ENCODE data around the gene SLIT1.

The SLIT1 gene

GRCh38 chr10:97200616-97201015 is 14.9 kb upstream of the SLIT1 start:
- DNase-seq = no peak

- no peak for DNase-seq
Measured at GRCh38 chr10:97199152-97199551, 13.4 kb upstream of the SLIT1 start.

- DNase-seq = no peak
Measured at GRCh38 chr10:97197030-97197500, 11.3 kb upstream of the SLIT1 start.

- DNase-seq = peak; percentile 86
Measured at GRCh38 chr10:97196223-97197029, 10.7 kb upstream of the SLIT1 start.

GRCh38 chr10:97195706-97196222 is 10.0 kb upstream of the SLIT1 start:
- no peak for DNase-seq

- DNase-seq = no peak
Measured at GRCh38 chr10:97192952-97193435, 7.2 kb upstream of the SLIT1 start.

- DNase-seq = no peak
Measured at GRCh38 chr10:97190450-97190849, 4.7 kb upstream of the SLIT1 start.

- peak; percentile 38 for DNase-seq
Measured at GRCh38 chr10:97188261-97188711, 2.5 kb upstream of the SLIT1 start.

- no peak for DNase-seq
Measured at GRCh38 chr10:97186911-97187310, 1.2 kb upstream of the SLIT1 start.

GRCh38 chr10:97184971-97185325 is 811 bp downstream of the SLIT1 start:
- peak; percentile 51 for DNase-seq

GRCh38 chr10:97183314-97183713 is 2.4 kb downstream of the SLIT1 start:
- DNase-seq = no peak

- DNase-seq = no peak
Measured at GRCh38 chr10:97182288-97182990, 3.3 kb downstream of the SLIT1 start.

- no peak for DNase-seq
Measured at GRCh38 chr10:97180986-97181385, 4.8 kb downstream of the SLIT1 start.

- no peak for DNase-seq
Measured at GRCh38 chr10:97180363-97180755, 5.4 kb downstream of the SLIT1 start.

- DNase-seq = peak; percentile 80
Measured at GRCh38 chr10:97179731-97180362, 5.9 kb downstream of the SLIT1 start.

GRCh38 chr10:97179311-97179710 is 6.4 kb downstream of the SLIT1 start:
- DNase-seq = no peak

- DNase-seq = no peak
Measured at GRCh38 chr10:97178074-97178473, 7.7 kb downstream of the SLIT1 start.

GRCh38 chr10:97176226-97176625 is 9.5 kb downstream of the SLIT1 start:
- no peak for DNase-seq

GRCh38 chr10:97175586-97175985 is 10.2 kb downstream of the SLIT1 start:
- DNase-seq = no peak

- DNase-seq = no peak
Measured at GRCh38 chr10:97174941-97175340, 10.8 kb downstream of the SLIT1 start.

- DNase-seq = no peak
Measured at GRCh38 chr10:97174276-97174775, 11.4 kb downstream of the SLIT1 start.

GRCh38 chr10:97173036-97173435 is 12.7 kb downstream of the SLIT1 start:
- no peak for DNase-seq

- no peak for DNase-seq
Measured at GRCh38 chr10:97171001-97171400, 14.8 kb downstream of the SLIT1 start.

Data from NCI-H146 (cell line).